Activated CD8-positive, alpha-beta memory T cell treated with anti-CD3 and anti-CD28 coated beads, Interleukin-2, amount 50 U/mL, for 24 hours (primary cell): ENCODE measurements around the gene ZNF223.

ENCODE experiments used
- DNase-seq: peaks from one replicate; pipeline ENCODE4 v3.0.0-alpha.2; 2020; ENCODE audit errors: extremely low read depth

The ZNF223 gene

GRCh38 chr19:44051650-44052402 is at the start of gene ZNF223:
Gene ZNF223 (plus strand): TSS chr19:44052036. CDS start chr19:44055177, 3,141 bp downstream.
- DNase-seq, result peak; percentile 29

DNA sequence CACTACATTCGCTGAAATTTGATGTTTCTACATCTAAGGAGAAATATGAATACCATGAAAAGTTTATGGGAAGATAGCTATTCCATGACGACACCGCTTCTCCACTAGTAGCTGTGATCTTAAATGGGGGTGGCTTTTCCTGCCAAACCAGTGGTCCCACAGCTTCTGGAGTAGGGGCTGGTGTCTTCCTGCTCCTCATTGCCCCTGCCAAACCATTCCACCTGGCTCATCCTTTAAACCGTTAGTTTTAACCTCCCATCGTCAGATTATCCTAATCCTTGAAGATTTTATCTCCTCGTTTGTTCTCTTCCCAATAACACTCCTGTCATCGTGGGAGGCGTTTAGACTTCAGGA is 49.6 kb upstream of the ZNF223 start:
- no peak for DNase-seq

DNA sequence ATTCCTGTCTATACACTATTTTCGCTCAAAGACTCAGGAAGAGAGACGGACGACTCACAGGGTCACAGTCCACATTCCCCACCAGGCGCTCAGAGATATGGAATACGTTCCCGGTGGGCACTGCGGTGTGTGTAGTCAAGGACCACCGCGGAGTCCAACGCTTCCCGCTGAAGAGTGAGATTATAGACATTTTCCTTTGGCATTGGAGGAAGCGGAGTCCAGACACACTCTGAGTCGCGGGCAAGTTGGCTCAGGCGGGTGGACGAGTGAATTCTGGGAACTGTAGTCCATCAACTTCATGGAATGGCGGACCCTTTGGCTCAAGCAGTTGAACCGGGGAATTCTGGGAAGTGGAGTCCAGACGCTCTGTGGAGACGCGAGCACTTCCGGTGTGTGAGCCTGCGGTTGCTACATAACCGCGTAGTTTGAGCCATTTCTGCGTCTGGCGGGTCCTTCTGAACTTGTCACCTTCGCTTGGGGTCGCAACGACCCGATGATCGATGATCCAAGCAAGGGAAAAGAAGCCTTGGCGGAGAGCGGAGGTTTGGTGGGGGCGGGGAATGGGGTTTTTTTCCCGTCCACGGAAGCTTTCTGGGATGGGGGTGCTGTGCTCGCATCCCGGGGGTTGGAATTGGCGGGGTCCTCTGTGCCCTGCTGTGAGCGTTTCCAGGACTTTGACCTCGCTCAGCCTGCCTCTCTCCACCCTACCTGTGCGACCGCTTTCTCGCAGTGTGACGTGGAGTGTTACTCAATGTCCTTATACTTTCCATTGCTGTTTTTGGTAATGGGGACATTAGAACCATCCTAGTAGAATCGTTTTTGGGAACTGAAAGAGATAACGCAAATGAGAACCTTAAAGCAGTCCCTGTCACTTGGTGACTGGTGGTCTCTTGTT is 49.0 kb upstream of the ZNF223 start, which contains the start of gene ZNF230:
Gene ZNF230, plus strand, starts transcription at position 392 of the 895 bp plus-strand sequence. CDS start 4,122 bp downstream, outside the sequence.
- DNase-seq, result peak; percentile 56

DNA sequence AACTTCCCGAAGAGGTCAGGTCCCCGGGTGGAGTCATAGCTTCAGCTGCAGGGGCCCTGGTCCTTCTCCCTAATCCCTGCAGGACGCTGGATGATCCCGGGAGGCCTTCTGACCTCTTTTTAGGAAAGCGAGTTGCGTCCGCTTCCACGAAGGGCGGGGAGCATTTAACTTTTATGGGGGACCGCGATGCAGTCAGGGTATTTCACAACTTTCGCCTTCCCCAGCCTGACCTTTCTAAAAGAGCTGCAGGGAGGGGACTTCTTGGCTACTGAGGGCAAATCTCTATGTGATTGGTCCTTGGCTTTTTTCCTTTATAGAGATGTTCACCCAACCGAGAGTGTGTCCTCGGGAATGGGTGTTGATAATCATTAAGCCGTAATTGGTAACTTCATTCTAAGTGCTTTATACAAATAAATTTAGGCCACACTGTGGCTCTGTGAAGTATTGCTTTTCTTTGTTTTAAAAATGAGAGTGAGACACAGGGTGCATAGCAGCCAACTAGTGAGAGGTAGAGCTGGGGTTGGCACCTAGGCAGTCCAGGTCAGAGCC is 48.3 kb upstream of the ZNF223 start:
- DNase-seq, result no peak

DNA sequence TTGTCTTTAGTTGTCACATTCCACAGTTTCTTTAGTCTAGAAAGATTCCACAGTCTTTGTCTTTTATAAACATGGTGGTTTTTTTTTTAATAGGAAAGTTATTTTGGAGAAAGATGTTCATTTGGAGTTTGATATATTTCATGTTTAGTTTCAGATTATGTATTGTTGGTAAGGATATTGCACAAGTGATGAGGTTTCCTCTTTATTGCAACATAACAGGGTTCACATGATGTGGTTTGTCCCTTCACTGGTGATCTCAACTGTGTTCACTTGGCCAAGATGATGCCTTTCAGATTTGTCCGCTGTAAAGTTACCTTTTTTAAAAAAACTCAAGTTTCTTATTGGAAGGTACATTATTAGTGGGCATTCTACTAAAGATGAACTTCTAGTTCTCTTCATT is 45.9 kb upstream of the ZNF223 start:
- DNase-seq, result no peak

DNA sequence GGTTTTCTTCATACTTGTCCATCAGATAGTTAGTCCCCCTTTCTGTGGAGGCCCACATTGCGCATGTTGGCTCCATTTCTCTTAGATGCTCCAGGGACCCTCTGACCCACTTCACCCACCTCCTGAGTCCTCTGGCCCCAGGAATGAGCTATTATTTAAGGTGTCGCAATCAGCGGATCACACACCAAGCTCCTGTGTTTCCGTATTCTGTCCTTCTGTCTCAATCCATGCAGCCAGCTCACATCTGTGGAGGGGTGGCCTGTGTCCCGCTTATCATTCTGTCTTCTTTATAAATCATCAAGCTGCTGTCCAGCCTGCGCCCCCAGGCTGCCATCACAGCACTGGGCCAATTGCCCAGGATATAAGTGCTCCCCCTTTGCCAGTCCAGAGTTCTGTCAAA is 44.4 kb upstream of the ZNF223 start:
- DNase-seq, result no peak

- DNase-seq, result no peak
Measured at GRCh38 chr19:44010468-44010867, 41.4 kb upstream of the ZNF223 start.

- DNase-seq, result no peak
Measured at GRCh38 chr19:44019498-44019897, 32.3 kb upstream of the ZNF223 start.

DNA sequence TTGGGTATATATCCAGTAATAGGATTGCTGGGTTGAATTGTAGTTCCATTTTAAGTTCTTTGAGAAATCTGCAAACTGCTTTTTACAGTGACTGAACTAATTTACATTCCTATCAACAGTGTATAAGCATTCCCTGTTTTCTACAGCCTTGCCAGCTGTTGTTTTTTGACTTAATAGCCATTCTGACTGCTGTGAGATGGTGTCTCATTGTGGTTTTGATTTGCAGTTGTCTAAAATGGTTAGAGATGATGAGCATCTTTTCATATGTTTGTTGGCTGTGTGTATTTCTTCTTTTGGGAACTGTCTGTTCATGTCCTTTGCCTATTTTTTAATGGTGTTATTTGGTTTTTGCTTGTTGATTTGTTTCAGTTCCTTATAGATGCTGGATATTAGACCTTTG is 30.6 kb upstream of the ZNF223 start:
- no peak for DNase-seq

GRCh38 chr19:44024900-44025216 is 27.0 kb upstream of the ZNF223 start:
- DNase-seq, result no peak

- DNase-seq, result peak; percentile 55
Measured at GRCh38 chr19:44025217-44025936, 26.5 kb upstream of the ZNF223 start, which contains the start of gene ZNF222. Gene ZNF222 (plus strand): TSS chr19:44025379. CDS start chr19:44025437, 58 bp downstream.

DNA sequence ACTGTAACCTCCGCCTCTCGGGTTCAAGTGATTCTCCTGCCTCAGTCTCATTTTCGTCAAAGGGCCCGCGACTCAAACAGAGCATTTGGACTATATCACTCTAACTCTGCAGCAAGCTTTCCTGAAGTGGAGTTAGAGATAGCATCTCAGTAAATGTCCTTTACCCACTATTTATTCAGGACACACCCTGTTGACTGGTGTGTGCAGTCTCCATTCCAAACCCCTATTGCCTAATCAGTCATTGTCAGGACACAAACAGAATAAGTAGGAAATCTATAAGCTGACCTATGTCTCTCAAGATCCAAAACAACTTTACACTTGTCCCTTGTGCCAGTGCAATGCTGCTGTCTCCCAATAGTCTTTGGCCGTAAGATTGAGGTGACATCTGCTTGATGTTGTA is 25.2 kb upstream of the ZNF223 start:
- DNase-seq, result no peak

DNA sequence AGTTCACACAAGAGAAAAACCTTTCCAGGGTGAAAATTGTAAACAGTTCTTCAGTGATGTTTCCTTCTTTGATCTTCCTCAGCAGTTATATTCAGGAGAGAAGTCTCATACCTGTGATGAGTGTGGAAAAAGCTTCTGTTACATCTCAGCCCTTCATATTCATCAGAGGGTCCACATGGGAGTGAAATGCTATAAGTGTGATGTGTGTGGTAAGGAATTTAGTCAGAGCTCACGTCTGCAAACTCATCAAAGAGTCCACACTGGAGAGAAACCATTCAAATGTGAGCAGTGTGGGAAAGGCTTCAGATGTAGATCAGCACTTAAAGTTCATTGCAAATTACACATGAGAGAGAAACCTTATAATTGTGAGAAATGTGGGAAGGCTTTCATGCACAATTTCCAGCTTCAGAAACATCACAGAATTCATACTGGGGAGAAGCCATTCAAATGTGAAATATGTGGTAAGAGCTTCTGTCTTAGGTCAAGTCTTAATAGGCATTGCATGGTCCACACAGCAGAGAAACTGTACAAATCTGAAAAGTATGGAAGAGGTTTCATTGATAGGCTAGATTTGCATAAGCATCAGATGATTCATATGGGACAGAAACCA is 19.7 kb upstream of the ZNF223 start:
- no peak for DNase-seq

GRCh38 chr19:44042147-44042546 is 9.7 kb upstream of the ZNF223 start:
- no peak for DNase-seq

- DNase-seq, result no peak
Measured at GRCh38 chr19:44050740-44051649, 841 bp upstream of the ZNF223 start.

DNA sequence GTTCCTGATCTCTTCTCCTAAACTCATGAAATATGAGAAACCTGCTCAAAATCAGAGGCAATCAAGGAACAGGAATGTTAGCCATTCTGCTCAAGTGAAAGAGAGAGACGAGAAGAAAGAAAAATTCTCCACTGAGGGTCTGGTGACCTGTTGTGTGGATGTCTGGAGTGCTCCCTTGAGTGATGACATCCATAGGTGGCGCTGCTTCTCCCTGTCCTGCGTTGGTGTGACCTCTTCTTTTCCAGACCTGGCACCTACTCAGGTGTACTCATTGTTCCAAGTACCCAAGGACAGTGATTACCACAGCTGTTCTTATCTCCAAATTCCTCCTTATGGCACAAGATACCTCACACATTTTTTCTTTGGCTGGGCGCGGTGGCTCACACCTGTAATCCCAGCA is 4.0 kb downstream of the ZNF223 start:
- no peak for DNase-seq

DNA sequence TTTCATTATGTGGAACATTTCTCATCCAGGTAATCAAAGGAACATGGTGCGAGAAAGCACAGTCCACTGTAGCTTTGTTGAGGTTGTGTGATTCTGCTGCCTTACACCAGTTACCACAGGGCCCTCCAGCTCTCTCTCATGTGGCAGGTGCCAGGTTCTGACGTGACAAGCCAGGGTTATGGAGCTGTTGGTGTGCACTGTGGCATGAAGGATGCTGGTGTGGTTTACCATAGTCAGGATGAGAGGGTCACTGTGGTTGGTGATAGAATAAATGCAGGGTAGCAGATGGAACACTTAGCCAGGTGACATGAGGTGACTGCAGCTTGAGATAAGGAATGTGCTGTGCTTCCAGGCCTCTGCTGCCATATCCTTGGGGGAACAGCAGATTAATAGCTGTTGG is 7.4 kb downstream of the ZNF223 start:
- no peak for DNase-seq

- no peak for DNase-seq
Measured at GRCh38 chr19:44061038-44061437, 9.2 kb downstream of the ZNF223 start.

GRCh38 chr19:44066305-44066704 is 14.5 kb downstream of the ZNF223 start:
- DNase-seq, result no peak

DNA sequence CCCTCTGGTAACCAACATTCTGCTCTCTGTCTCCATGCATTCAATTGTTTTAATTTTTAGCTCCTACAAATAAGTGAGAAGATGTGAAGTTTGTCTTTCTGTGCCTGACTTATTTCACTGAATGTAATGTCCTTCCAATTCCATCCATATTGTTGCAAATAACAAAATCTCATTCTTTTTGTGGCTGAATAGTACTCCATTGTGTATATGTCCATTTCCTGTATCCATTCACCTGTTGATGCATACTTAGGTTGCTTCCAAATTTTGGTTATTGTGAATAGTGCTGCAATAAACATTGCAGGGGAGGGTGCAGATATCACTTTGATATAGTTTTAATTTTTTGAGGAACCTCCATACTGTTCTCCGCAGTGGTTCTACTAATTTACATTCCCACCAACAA is 17.6 kb downstream of the ZNF223 start:
- no peak for DNase-seq
